Activated T-cell treated with anti-CD3 and anti-CD28 coated beads for 4 hours (primary cell): ENCODE measurements around the gene TPPP2.
"Not testable (repeated sequence)": the region's sequence is repeated elsewhere in the genome, so short reads cannot be mapped to it uniquely, and the experiment has no call there.

ENCODE experiments used
- DNase-seq: peaks from one replicate; pipeline ENCODE4 v3.0.0-alpha.2; 2020

The TPPP2 gene

DNA sequence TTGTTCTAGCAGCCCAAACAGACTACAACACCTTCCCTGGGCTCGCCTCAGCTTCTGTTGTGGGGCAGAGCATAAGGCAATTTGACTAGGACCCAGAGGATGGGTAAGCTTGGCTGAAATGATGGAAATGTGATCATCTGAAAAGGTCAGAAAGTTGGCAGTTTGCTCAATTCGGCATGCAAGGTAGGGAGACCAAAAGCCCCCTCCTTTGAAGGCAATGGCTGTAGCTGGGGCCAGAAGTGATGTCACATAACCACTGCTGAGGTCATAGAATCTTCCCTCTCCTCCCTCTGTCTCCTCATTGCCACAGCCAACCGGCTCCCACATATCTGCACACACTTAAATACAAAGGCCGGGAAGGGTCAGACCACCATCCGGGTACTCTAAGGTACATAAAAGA, at the start of gene TPPP2:
TSS of gene TPPP2 (plus strand) at position 301 of the 400 bp plus-strand sequence. CDS start 365 bp downstream, outside the sequence.
- DNase-seq = no peak

GRCh38 chr14:20980906-20981305, 49.1 kb upstream of the TPPP2 start:
- no peak for DNase-seq

- no peak for DNase-seq
These were observed 47.2 kb upstream of the TPPP2 start for GRCh38 chr14:20982646-20983369.

GRCh38 chr14:20985650-20986049, 44.4 kb upstream of the TPPP2 start:
- not testable (repeated sequence) for DNase-seq

DNA sequence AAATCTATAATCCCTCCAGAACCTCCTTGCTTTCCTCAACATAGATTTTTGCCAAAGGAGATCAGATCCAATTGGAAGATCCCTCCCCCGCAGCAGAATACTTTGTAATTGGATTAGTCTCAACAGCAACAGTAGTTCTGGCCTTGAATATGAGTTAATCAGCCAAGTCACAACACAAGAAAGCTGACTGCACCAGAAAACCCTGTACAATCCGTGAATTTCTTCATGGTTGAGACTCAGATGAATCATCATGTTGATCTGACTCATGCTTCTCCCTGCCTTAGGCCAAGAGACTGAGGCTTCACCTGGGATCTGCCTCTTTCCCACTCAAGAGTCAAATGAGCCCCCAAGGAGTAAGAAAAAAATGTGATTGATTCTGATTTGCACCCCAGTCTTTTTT, 43.2 kb upstream of the TPPP2 start:
- no peak for DNase-seq

- no peak for DNase-seq
These were observed 41.1 kb upstream of the TPPP2 start for GRCh38 chr14:20988717-20989470.

- no peak for DNase-seq
These were observed 40.6 kb upstream of the TPPP2 start for GRCh38 chr14:20989471-20989786.

GRCh38 chr14:20989787-20990600, 40.0 kb upstream of the TPPP2 start, which contains the start of gene METTL17:
Gene METTL17 (plus strand): TSS chr14:20989980. CDS start chr14:20990003, 23 bp downstream.
- peak; percentile 64 for DNase-seq

GRCh38 chr14:20996521-20996920, 33.5 kb upstream of the TPPP2 start:
- DNase-seq = no peak

DNA sequence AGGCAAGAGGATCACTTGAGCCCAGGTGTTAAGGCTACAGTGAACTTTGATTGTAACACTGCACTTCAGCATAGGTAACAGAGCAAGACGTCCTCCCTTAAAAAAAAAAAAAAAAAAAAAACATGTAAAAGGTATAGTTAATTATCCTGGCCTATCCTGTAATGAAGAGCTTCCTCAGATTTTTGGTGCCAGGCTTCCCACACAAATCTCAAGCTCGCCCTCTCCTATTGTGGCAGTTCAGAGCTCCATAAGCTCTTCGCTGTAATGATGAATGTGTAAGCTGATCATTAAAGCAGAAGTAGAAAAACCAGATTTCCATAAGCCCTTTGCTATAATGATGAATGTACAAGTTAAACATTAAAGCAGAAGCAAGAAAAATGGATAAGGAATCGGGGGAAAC, 32.9 kb upstream of the TPPP2 start:
- DNase-seq = no peak

DNA sequence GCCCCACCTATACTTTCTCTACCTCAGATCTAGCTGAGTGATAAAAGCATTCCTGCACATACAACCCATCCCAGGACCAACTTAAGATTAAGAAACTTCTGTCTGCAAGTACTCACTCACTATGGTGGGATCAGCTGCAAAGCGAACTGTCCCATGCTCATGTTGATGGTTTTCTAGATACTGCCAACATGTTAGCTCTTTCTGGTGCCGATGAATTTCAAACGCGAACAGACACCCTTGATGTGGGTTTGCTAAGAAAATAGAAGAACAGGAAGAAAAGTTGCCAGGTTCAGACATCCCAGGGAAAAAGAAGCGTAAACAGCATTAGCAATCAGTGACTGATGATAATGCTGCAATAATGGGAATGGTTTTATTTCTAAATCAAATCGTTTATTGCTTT, 32.5 kb upstream of the TPPP2 start:
- no peak for DNase-seq

DNA sequence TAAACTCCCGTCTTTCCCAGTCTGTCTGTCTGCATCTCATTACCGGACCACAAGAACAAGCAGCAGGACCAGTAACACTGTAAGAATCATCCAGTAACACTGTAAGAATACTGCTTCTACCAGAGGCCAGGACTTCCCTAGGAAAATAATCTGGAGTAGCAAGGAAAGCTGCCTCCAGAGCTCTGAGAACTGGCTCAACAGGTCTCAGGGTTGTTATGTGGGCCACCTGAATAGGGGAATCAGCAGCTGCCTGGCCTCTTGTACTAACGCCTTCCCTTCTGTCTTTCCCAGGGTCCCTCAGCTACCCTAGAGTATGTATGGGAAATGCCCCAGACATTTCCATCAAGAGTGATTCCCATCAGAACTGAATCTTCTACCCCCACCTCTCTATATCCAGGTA, 31.9 kb upstream of the TPPP2 start:
- DNase-seq = no peak

- DNase-seq = no peak
These were observed 31.2 kb upstream of the TPPP2 start, which contains the start of gene SLC39A2 for GRCh38 chr14:20998674-20999366. Gene SLC39A2 (plus strand): TSS chr14:20999293. CDS start chr14:20999447, 154 bp downstream.

DNA sequence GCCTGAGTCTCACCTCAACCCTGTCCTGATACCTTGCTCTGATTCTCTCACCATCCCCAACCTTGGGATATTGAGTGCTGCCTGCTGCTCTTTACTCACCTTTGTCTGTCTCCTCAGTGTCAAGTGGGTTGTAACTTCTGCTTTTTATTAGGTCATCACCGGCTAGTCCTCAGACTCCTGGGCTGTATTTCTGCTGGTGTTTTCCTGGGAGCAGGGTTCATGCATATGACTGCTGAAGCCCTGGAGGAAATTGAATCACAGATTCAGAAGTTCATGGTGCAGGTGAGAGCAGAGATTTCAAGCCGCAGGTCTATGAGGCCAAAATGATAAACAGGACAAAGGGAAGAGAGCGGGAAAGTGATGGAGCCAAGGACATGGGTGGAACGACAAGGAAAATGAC, 30.4 kb upstream of the TPPP2 start:
- DNase-seq = no peak

- DNase-seq = no peak
These were observed 28.8 kb upstream of the TPPP2 start for GRCh38 chr14:21001218-21001617.

DNA sequence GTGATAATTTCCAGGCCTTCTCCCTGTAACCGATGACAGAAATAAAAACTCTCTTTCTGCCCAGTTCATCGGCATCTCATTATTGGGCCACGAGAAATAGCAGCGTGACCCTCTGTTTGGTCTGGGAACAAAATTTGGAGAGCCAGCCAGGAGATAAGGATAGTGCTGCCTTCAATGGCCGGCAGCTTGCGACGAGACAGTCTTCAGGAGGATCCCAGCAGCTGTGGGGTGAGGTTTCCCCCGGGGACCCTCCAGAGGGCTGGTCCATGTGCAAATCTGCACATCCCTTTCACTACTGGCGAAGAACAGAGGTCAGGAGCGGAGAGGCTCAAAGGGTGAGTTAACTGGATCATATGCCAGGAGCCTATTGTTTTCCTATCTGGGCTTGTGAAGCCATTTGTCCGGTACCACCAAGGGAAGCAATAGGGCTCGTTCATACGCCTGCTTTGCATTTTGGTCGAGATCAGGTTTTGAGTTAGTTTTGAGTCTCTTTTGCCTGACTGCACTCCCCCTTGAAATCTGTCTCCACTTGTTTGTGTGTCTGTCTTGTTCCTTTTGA, 26.1 kb upstream of the TPPP2 start:
- no peak for DNase-seq

DNA sequence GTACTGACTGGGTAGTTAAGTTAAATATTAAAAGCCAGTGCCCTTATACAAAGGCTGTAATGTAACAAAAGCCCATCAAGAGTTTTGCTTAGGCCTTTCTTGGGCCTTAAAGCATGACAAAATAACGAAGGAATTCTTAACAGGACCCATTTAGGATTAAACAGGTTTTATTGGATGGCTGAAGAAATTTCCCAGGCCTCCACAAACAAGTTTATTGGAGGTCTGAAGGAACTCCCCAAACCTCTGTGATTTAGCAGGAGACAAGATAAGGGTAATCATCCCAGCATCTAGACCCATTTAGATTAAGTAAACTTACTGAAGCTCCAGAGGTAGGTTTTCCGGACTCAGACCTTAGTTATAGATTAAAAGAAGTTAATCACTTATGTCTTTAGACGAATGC, 20.3 kb upstream of the TPPP2 start:
- DNase-seq = not testable (repeated sequence)

DNA sequence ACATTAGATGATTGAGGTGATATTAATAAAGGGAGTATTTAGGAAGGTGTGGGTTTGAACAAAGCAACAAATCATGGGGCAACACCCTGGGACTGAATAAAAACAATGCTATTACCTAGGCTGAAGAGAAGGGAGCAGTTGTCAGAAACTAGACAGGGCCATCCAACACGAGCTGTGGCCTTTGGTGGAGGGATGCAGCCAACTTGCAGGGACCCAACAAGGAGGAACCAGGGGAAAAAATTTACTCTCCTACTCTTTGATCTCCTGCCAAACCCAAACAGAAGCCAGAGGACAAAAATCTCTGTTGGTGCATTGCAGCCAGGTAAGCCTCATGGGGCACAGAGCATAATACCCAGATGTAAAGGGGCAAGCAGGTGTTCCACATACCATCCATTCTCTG, 18.9 kb upstream of the TPPP2 start:
- DNase-seq = no peak

GRCh38 chr14:21014761-21015190, 15.2 kb upstream of the TPPP2 start:
- DNase-seq = peak; percentile 86

GRCh38 chr14:21015312-21015711, 14.7 kb upstream of the TPPP2 start:
- no peak for DNase-seq

- DNase-seq = no peak
These were observed 13.4 kb upstream of the TPPP2 start for GRCh38 chr14:21016413-21017190.
